Osteocyte (in vitro differentiated cells): ENCODE results near the gene OLFM2. TPM values are rescaled to one million over a fixed set of nuclear protein-coding genes. Genes with fewer than 3 reads are reported as not detected.

Source experiments
- DNase-seq: peaks from one replicate; pipeline ENCODE4 v3.0.0; 2021; ENCODE audit warnings: mixed read lengths; ENCODE audit not compliant: unreplicated experiment; ENCODE audit errors: extremely low spot score
- H3K27ac Mint-ChIP-seq: one replicate; pipeline ENCODE4 v1.8.0; 2021; ENCODE audit warnings: mild to moderate bottlenecking, mixed read lengths; ENCODE audit not compliant: unreplicated experiment
- H3K27me3 Mint-ChIP-seq: one replicate; pipeline ENCODE4 v1.8.0; 2021; ENCODE audit warnings: mixed read lengths; ENCODE audit not compliant: unreplicated experiment
- H3K36me3 Mint-ChIP-seq: one replicate; pipeline ENCODE4 v1.8.0; 2021; ENCODE audit warnings: mixed read lengths; ENCODE audit not compliant: unreplicated experiment
- H3K4me1 Mint-ChIP-seq: one replicate; pipeline ENCODE4 v1.8.0; 2021; ENCODE audit warnings: mixed read lengths; ENCODE audit not compliant: unreplicated experiment
- H3K4me3 Mint-ChIP-seq: one replicate; pipeline ENCODE4 v1.8.0; 2021; ENCODE audit warnings: mild to moderate bottlenecking, moderate library complexity, mixed read lengths; ENCODE audit not compliant: unreplicated experiment
- H3K9me3 Mint-ChIP-seq: one replicate; pipeline ENCODE4 v1.8.0; 2021; ENCODE audit warnings: mixed read lengths; ENCODE audit not compliant: unreplicated experiment
- CTCF ChIP-seq: fragments of 200-600 bp; sonication (generic); IDR thresholded peaks from 2 replicates; pipeline ENCODE4 v1.5.0; 2021; ENCODE audit warnings: antibody characterized with exemption, mild to moderate bottlenecking, moderate library complexity
- total RNA-seq: library from RNA; stranded (reverse); gene quantifications from 2 replicates; pipeline ENCODE4 v1.2.1, GENCODE V29; 2021

Gene OLFM2
- total RNA-seq, 1 donor from 2014 or later, result 208 TPM

- H3K4me3 Mint-ChIP-seq, result no peak overlapping the region
- H3K36me3 Mint-ChIP-seq, result peaks cover 5% of the 10 kb centered on the region
- TF ChIP-seq CTCF, result no peak
- no peak overlapping the region for H3K27ac Mint-ChIP-seq
- H3K9me3 Mint-ChIP-seq, result no peaks in the 10 kb centered on the region
- DNase-seq, result no peak
- peaks cover 3% of the 10 kb centered on the region for H3K4me1 Mint-ChIP-seq
- H3K27me3 Mint-ChIP-seq, result no peaks in the 10 kb centered on the region
Observed at GRCh38 chr19:9891609-9892373, 44.5 kb downstream of the OLFM2 start.

- TF ChIP-seq CTCF, result peak; percentile 47
- H3K27ac Mint-ChIP-seq, result peak overlapping the region; percentile 34
- H3K27me3 Mint-ChIP-seq, result no peaks in the 10 kb centered on the region
- peaks cover 6% of the 10 kb centered on the region for H3K4me1 Mint-ChIP-seq
- H3K9me3 Mint-ChIP-seq, result no peaks in the 10 kb centered on the region
- DNase-seq, result no peak
- peaks cover 8% of the 10 kb centered on the region for H3K36me3 Mint-ChIP-seq
- no peak overlapping the region for H3K4me3 Mint-ChIP-seq
Observed at GRCh38 chr19:9885077-9885552, 51.2 kb downstream of the OLFM2 start.

GRCh38 chr19:9883764-9884163 is 52.6 kb downstream of the OLFM2 start:
- peaks cover 6% of the 10 kb centered on the region for H3K36me3 Mint-ChIP-seq
- peaks cover 3% of the 10 kb centered on the region for H3K4me1 Mint-ChIP-seq
- DNase-seq, result no peak
- H3K27me3 Mint-ChIP-seq, result no peaks in the 10 kb centered on the region
- H3K4me3 Mint-ChIP-seq, result no peak overlapping the region
- TF ChIP-seq CTCF, result no peak
- H3K9me3 Mint-ChIP-seq, result no peaks in the 10 kb centered on the region
- no peak overlapping the region for H3K27ac Mint-ChIP-seq

GRCh38 chr19:9883231-9883758 is 53.0 kb downstream of the OLFM2 start:
- H3K27me3 Mint-ChIP-seq, result no peaks in the 10 kb centered on the region
- H3K27ac Mint-ChIP-seq, result no peak overlapping the region
- no peak for TF ChIP-seq CTCF
- no peak overlapping the region for H3K4me3 Mint-ChIP-seq
- peaks cover 3% of the 10 kb centered on the region for H3K36me3 Mint-ChIP-seq
- H3K4me1 Mint-ChIP-seq, result peaks cover 3% of the 10 kb centered on the region
- no peaks in the 10 kb centered on the region for H3K9me3 Mint-ChIP-seq
- no peak for DNase-seq

- H3K4me3 Mint-ChIP-seq, result no peak overlapping the region
- H3K27ac Mint-ChIP-seq, result no peak overlapping the region
- no peak for TF ChIP-seq CTCF
- H3K9me3 Mint-ChIP-seq, result no peaks in the 10 kb centered on the region
- peaks cover 3% of the 10 kb centered on the region for H3K4me1 Mint-ChIP-seq
- H3K27me3 Mint-ChIP-seq, result no peaks in the 10 kb centered on the region
- peaks cover 3% of the 10 kb centered on the region for H3K36me3 Mint-ChIP-seq
- no peak for DNase-seq
Observed at GRCh38 chr19:9881720-9882119, 54.6 kb downstream of the OLFM2 start.
